Stimulated activated CD4-positive, alpha-beta T cell treated with anti-CD3 and anti-CD28 coated beads, Interleukin-4, amount 100 ng/mL, for 1 hour (primary cell): ENCODE results near the gene ERICH4.
A peak's percentile ranks its signal among the peaks of the same experiment; 100 is the strongest.
"Not testable (repeated sequence)": the region's sequence is repeated elsewhere in the genome, so short reads cannot be mapped to it uniquely, and the experiment has no call there.

Experiments
- DNase-seq: peaks from one replicate; pipeline ENCODE4 v3.0.0-alpha.2; 2020

Gene ERICH4

DNA sequence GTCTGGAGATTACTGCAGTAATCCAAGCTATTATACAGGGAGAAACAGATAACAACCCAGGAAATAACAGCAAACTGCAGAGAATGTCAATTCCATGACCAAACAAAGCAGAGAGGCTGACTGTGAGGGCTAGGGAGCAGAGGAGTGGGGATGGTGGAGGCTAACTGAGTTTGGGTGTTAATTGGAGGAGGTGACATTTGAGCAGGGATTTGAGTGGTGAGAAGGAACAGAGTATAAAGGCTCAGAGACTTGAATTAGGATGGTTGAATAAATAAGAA is 6.3 kb upstream of the ERICH4 start:
- no peak for DNase-seq

GRCh38 chr19:41437944-41438574 is 4.9 kb upstream of the ERICH4 start:
- no peak for DNase-seq

GRCh38 chr19:41439441-41440222 is 3.3 kb upstream of the ERICH4 start, which contains the start of gene DMAC2:
DMAC2 (minus strand) TSS chr19:41439912; CDS start chr19:41439899, 13 bp downstream.
- DNase-seq, result peak; percentile 96

DNA sequence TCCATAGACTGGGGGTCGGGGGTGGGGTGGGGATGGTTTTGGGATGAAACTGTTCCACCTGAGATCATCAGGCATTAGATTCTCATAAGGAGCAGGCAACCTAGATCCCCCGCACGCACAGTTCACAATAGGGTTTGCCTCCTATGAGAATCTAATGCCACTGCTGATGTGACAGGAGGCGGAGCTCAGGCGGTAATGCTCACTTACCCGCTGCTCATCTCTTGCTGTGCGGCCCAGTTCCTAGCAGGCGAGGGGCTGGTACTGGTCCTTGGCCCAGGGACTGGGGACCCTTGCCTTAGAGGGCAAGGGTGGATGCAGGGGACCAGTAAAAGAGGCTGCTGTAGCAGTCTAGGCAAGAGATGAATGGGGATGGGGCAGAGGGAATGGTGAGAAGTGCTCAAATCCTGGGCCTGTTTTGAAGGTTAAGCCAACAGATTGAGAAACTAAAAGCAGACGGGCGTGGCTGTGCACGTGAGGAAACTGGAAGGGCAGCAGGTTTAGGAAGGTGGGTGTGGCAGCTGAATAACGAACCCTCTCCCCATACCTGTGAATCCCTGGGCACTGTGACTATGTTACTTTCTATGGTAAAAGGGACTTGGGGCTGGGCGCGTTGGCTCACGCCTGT is 1.5 kb upstream of the ERICH4 start:
- no peak for DNase-seq

- DNase-seq, result no peak
Observed at GRCh38 chr19:41443813-41444455, 978 bp downstream of the ERICH4 start.

GRCh38 chr19:41445575-41445974 is 2.6 kb downstream of the ERICH4 start:
- no peak for DNase-seq

GRCh38 chr19:41447732-41448332 is 4.9 kb downstream of the ERICH4 start:
- DNase-seq, result no peak

DNA sequence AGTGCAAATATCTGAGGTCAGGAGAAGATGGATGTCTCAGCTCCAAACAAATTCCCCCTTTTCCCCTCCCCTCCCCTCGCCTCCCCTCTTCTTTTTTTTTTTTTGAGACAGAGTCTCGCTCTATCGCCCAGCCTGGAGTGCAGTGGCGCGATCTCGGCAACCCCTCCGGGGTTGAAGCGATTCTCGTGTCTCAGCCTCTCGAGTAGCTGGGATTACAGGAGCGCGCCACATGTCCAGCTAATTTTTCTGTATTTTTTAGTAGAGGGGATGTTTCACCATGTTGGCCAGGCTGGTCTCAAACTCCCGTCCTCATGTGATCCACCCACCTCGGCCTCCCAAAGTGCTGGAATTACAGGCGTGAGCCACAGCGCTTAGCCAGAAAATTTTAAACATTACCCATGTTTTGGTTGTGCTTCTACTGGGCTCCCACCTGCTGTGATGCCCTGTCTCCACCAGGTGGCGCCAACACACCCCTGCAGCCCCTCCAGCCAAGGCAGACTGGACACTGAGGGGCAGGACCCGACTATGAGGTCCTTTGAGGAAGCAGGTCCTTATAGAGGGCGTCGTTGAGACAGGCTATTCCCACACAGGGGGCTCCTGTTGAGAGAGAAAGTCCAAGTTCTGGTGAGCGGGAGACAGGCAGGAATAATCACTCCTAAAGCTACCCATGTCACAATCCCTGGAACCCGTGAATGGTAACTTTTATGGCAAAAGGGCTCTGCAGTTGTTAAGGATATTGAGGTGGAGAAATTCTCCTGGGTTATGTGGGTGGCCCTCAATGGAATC is 6.3 kb downstream of the ERICH4 start:
- DNase-seq, result peak; percentile 70

DNA sequence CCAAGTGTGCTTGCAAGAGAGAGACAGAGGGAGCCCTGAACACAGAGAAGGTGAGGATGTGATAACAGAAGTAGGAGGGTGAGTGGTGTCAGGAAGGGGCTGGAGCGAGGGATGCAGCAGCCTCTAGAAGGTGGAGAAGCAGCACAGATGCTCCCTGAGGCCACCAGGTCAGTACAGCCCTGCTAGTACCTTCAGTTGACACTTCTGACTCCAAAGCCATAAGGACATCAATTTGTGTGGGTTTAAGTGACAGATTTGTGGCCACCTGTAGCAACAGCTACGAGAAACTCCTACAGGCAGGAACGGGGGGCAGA is 6.9 kb downstream of the ERICH4 start:
- DNase-seq, result no peak

DNA sequence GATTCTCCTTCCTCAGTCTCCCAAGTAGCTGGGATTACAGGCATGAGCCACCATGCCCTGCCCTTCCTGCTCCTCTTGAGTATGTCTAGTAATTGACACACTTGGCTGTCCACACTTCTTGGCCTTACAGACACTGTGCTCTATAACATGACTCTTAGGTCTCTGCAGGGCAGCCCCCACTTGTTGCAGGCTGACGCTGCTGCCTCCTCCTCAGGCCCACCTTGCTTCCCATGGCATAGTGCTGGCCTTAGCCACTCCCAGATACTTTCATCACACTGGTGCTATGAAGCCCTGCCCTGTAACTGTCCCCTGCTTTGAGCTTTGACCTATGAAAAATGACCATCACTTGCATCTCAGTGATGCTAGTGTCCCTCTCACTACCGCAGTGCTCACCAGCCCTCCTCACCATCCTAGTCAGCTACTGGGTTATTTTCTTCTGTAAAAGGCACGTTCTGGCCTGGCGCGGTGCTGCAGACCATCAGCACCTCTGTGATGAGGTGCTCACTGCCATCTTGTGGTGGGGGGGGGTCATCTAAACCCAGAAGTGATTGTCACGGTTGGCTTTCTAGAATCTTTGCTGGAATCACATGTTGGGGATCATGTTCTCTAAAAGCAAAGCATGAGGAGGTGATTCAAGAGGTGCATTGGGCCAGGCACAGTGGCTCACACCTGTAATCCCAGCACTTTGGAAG is 9.8 kb downstream of the ERICH4 start:
- DNase-seq, result no peak

DNA sequence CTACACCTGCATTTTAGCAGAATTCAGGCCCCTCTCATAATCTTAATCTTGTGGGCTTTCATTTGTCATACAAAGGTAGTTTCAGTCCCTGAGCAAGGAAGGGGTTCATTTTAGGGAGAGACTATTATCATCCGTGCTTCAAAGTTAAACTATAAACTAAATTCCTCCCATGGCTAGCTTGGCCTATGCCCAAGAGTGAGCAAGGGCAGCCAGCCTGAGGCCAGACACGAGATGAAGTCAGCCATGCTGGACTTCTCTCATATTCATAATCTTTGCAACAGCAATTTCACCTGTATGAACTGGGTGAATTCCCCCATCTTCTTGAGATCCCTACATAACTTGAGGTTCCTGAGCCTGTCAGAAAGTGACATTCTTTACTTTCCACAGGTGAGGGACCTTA is 13.0 kb downstream of the ERICH4 start:
- DNase-seq, result no peak

DNA sequence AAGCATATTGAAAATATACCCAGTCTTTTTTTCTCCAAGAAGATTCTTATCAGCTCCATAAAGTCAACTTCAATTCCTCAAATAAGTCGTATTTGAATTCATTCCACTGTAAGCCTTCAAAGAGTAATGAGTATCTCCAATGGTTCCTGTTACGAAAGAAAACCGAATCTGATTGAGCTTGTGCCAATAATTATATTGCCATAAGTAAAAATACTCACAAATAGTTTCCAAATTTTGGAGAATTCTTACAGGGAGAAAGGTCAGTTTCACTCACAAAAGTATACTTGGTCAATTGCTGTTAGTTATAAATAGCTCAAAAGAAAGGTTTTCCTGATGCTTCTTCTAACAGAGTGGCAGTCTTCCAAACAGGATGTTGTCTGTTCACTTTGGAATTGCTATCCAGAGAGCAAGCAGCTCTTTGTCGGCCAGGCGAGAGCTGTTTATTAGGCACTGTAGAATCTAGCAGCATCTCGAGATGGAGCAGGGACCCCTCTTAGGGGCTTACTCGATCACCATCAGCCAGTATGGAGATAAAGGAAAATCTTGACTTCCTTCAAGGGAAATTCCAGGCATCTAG is 13.5 kb downstream of the ERICH4 start:
- DNase-seq, result no peak

DNA sequence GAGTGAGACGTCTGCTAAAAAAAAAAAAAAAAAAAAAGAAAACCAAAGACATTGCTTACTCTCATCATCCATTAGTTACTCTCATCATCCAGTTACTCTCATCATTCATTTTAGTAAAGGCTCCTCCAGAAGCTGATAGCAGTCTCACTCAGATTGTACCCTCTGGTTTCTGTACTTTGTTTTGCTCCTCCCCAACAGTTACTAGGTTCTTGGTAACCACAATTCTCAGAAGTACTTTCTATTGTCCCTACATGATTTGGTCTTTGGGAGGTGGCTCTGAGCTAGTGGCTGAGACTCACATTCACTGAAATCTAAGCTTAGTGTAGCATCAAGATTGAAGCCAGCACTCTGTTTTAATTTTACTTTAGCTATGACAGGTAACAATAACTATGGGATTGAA is 14.3 kb downstream of the ERICH4 start:
- DNase-seq, result no peak

DNA sequence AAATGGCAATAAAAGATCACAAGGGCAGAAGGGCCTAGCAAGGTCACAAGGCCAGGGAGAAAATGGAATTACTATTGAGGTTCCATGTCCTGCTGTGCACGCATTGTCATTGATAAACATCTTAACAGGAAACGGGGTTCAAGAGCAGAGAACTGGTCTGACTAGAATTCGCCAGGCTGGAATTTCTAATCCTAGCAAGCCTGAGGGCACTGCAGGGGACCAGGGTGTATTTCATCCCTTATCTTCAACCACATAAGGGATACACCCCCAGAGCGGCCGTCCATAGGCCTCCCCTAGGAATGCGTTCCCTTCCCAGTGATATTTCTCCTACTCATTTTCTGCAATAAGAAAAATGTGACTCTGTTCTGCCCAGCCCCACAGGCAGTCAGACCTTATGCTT is 19.5 kb downstream of the ERICH4 start:
- no peak for DNase-seq

- not testable (repeated sequence) for DNase-seq
Observed at GRCh38 chr19:41463257-41464256, 20.6 kb downstream of the ERICH4 start.

DNA sequence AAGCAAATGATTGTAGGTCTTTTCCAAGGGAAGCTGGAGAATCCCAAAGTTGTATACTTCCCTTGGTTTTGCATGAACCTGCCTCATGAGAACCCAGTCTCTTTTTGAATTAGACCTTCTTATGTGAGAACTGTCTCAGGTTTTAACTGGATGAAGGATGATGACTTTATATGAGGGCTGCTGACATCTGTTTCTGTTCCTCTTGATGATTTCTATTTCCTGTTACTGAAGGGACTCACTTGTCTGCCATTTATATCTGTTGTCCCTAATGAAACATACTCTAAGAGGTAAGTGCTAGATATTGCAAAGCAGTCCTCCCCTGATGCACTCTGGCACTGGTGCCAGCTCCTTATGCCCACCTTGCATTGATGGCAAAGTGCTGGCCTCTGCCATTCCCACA is 33.6 kb downstream of the ERICH4 start:
- DNase-seq, result no peak

- no peak for DNase-seq
Observed at GRCh38 chr19:41478171-41478570, 35.2 kb downstream of the ERICH4 start.

GRCh38 chr19:41478875-41479756 is 36.2 kb downstream of the ERICH4 start:
- no peak for DNase-seq

- DNase-seq, result no peak
Observed at GRCh38 chr19:41479757-41480191, 36.8 kb downstream of the ERICH4 start.
